ENCODE measurements around the gene CDC42EP5.
"Not testable (repeated sequence)": the region's sequence is repeated elsewhere in the genome, so short reads cannot be mapped to it uniquely, and the experiment has no call there.

CDC42EP5 gene

DNA sequence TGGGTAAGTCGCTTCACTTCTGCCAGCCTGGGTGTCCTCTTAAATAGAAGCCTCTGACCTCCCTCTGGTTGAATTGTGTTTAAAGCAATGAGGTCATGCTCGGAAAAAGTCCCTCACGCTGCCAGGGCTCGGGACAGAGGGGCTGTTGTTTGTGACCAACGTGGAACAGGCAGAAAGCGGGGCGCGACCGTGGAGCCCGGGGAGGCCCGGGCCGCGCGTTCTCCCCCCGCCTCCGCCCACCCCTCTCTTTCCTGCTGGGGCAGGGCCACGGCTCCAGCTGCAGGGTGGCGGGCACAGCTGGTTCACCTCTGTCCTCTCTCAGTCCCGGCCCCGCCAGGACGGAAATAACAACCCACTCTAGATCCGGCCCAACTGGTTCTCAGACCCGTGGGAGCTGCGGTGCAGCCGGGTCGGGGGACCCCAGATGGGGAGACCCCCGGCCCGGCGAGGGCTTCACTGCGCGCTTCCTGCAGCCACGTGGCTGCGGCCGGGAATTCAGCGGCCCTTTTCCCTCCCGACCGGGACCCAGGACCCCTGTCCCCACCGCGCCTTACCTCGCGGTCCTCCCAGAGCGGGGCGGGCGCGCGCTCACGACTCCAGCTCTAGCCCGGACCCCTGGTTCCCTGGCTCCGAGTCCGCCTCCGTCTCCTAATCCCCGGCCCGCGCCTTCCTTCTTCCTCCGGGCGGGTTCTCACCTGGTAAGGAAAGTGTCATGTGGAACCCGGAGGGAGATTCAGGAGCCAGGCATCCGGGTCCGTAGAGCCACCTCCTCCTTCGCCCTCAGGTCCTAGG, 1.9 kb downstream of the CDC42EP5 start:
- Histone ChIP-seq H3K4me3 (replicated peaks; ENCODE audit: low read depth, low read length) (peak overlapping the region; percentile 27; the same call in 1 of the 2 replicates), H3K27me3 (replicated peaks; ENCODE audit: control insufficient read depth, insufficient read depth, low read length) (peaks cover 5% of the 10 kb centered on the region), H3K36me3 (ENCODE audit: control insufficient read depth, insufficient read depth, low read length) (no peaks in the 10 kb centered on the region)
- DNase-seq (ENCODE audit: extremely low read depth, insufficient read length): no peak
- no peak for TF ChIP-seq CTCF (IDR thresholded peaks at IDR 0.05; ENCODE audit: insufficient read depth, low read length, poor library complexity, severe bottlenecking)

GRCh38 chr19:54470276-54470887, 2.7 kb downstream of the CDC42EP5 start:
- DNase-seq (ENCODE audit: extremely low read depth, insufficient read length): no peak
- Histone ChIP-seq H3K36me3 (ENCODE audit: control insufficient read depth, insufficient read depth, low read length) (no peaks in the 10 kb centered on the region), H3K27me3 (replicated peaks; ENCODE audit: control insufficient read depth, insufficient read depth, low read length) (peaks cover 5% of the 10 kb centered on the region), H3K4me3 (replicated peaks; ENCODE audit: low read depth, low read length) (no peak overlapping the region)
- no peak for TF ChIP-seq CTCF (IDR thresholded peaks at IDR 0.05; ENCODE audit: insufficient read depth, low read length, poor library complexity, severe bottlenecking)

DNA sequence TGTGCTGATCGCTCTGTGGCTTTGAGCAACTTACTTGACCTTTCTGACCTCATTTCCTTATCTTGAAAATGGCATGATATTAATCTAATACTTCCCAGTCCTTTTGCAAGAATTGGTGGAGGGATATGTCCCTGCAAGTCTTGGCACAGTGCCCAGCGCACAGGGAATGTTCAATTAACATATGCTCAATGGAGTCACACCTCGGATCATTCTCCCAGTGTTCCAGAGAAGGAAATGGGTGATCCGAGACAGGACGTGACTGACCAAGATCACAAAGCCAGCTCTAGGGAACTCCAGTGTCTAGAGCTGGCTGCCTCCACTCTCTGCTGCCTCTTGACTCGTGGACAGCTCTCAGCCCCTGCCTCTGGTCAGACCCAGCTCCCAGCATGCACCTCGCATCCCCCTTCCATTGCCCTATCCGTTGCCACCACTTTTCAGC, 3.6 kb downstream of the CDC42EP5 start:
- no peak overlapping the region for H3K4me3 ChIP-seq (replicated peaks; ENCODE audit: low read depth, low read length)
- TF ChIP-seq CTCF (IDR thresholded peaks at IDR 0.05; ENCODE audit: insufficient read depth, low read length, poor library complexity, severe bottlenecking): no peak
- DNase-seq (ENCODE audit: extremely low read depth, insufficient read length): no peak
- H3K27me3 ChIP-seq (replicated peaks; ENCODE audit: control insufficient read depth, insufficient read depth, low read length): peaks cover 5% of the 10 kb centered on the region
- no peaks in the 10 kb centered on the region for H3K36me3 ChIP-seq (ENCODE audit: control insufficient read depth, insufficient read depth, low read length)

DNA sequence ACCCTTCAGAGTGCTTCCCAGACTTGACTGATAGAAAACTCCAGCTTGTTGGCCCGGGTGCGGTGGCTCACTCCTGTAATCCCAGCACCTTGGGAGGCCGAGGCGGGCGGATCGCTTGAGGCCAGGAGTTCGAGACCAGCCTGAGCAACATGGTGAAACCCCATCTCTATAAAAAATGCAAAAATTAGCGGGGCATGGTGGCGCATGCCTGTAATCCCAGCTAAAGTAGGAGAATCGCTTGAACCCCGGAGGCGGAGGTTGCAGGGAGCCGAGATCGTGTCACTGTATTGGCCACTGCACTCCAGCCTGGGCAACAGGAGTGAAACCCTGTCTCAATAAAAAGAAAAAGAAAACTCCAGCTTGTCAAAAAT, 7.0 kb downstream of the CDC42EP5 start:
- H3K4me3 ChIP-seq (replicated peaks; ENCODE audit: low read depth, low read length); H3K27me3 ChIP-seq (replicated peaks; ENCODE audit: control insufficient read depth, insufficient read depth, low read length); H3K36me3 ChIP-seq (ENCODE audit: control insufficient read depth, insufficient read depth, low read length); DNase-seq (ENCODE audit: extremely low read depth, insufficient read length): not testable (repeated sequence)

GRCh38 chr19:54465426-54466109, 7.5 kb downstream of the CDC42EP5 start:
- TF ChIP-seq CTCF (IDR thresholded peaks at IDR 0.05; ENCODE audit: insufficient read depth, low read length, poor library complexity, severe bottlenecking): no peak
- Histone ChIP-seq H3K27me3 (replicated peaks; ENCODE audit: control insufficient read depth, insufficient read depth, low read length) (peaks cover 5% of the 10 kb centered on the region), H3K4me3 (replicated peaks; ENCODE audit: low read depth, low read length) (no peak overlapping the region), H3K36me3 (ENCODE audit: control insufficient read depth, insufficient read depth, low read length) (peaks cover 12% of the 10 kb centered on the region)
- no peak for DNase-seq (ENCODE audit: extremely low read depth, insufficient read length)

Measured in GM06990 (cell line).